PC-3 (cell line): ENCODE measurements around the gene CCDC187. TPM values are rescaled to one million over a fixed set of nuclear protein-coding genes. Genes with fewer than 3 reads are reported as not detected.

ENCODE experiments used
- ATAC-seq: fragments of 200-7000 bp; cut with Tn5 transposase; 2 replicates; pipeline ENCODE4 v1.9.1; 2020; ENCODE audit warnings: mild to moderate bottlenecking, moderate library complexity
- BruUV-seq: library from RNA; stranded (reverse); fragments of 400-500 nt; replicated peaks from 2 replicates; lab custom pipeline; 2021; lab: Mats Ljungman, UMichigan
- CTCF ChIA-PET: fragments of 300-600 bp; sonication (Branson Sonifier 250); formaldehyde crosslinking; loops from one replicate; lab custom pipeline; 2022; ENCODE audit warnings: antibody characterized with exemption; lab: Charles Lee
- POLR2A ChIA-PET: fragments of 300-600 bp; sonication (Branson Sonifier 250); formaldehyde crosslinking; loops from one replicate; lab custom pipeline; 2022; ENCODE audit warnings: antibody characterized with exemption; ENCODE audit not compliant: unreplicated experiment; lab: Charles Lee
- DNase-seq: peaks from one replicate; pipeline ENCODE4 v3.0.0-alpha.2; 2015
- H2AFZ ChIP-seq: fragments of 300-600 bp; sonication (generic); 2 replicates; pipeline ENCODE4 v1.6.0; 2016; ENCODE audit warnings: antibody characterized with exemption, low read length
- H3F3A ChIP-seq: fragments of 300-600 bp; sonication (generic); one replicate; pipeline ENCODE4 v1.6.0; 2017; ENCODE audit warnings: antibody characterized with exemption, low read length, control low read depth, mild to moderate bottlenecking; ENCODE audit not compliant: unreplicated experiment
- H3K27ac ChIP-seq: fragments of 300-600 bp; sonication (generic); 2 replicates; pipeline ENCODE4 v1.5.1; 2016; ENCODE audit warnings: mild to moderate bottlenecking, low read length
- H3K27me3 ChIP-seq: fragments of 300-600 bp; sonication (generic); 2 replicates; pipeline ENCODE4 v1.6.1; 2016; ENCODE audit warnings: low read length, mixed read lengths
- H3K36me3 ChIP-seq: fragments of 300-600 bp; sonication (generic); 2 replicates; pipeline ENCODE4 v1.6.1; 2016; ENCODE audit warnings: low read depth, mixed run types, low read length, mixed read lengths
- H3K4me1 ChIP-seq: fragments of 300-600 bp; sonication (generic); 2 replicates; pipeline ENCODE4 v1.5.1; 2016; ENCODE audit warnings: low read length; ENCODE audit not compliant: insufficient read depth
- H3K4me2 ChIP-seq: fragments of 300-600 bp; sonication (generic); 2 replicates; pipeline ENCODE4 v1.6.0; 2016; ENCODE audit warnings: low read length
- H3K4me3 ChIP-seq: fragments of 300-600 bp; sonication (generic); 2 replicates; pipeline ENCODE4 v1.5.1; 2016; ENCODE audit warnings: mild to moderate bottlenecking, low read length, mixed read lengths
- H3K79me2 ChIP-seq: fragments of 300-600 bp; sonication (generic); 2 replicates; pipeline ENCODE4 v1.6.1; 2017; ENCODE audit warnings: low read length, mixed read lengths
- H3K9ac ChIP-seq: fragments of 300-600 bp; sonication (generic); 2 replicates; pipeline ENCODE4 v1.6.0; 2016; ENCODE audit warnings: mild to moderate bottlenecking, low read length
- H3K9me2 ChIP-seq: fragments of 300-600 bp; sonication (generic); replicated peaks from 2 replicates; pipeline ENCODE4 v1.6.1; 2016; ENCODE audit warnings: mixed run types, low read length, mixed read lengths
- H3K9me3 ChIP-seq: fragments of 300-600 bp; sonication (generic); 2 replicates; pipeline ENCODE4 v1.6.1; 2016; ENCODE audit warnings: low read length, mixed read lengths
- H4K20me1 ChIP-seq: fragments of 300-600 bp; sonication (generic); 2 replicates; pipeline ENCODE4 v1.6.1; 2016; ENCODE audit warnings: low read length, mixed read lengths
- CTCF ChIP-seq: fragments of 300-600 bp; sonication (generic); conservative IDR thresholded peaks from 2 replicates; pipeline ENCODE4 v1.5.1; 2017; ENCODE audit warnings: antibody characterized with exemption, low read depth, mild to moderate bottlenecking, low read length
- EZH2 ChIP-seq: fragments of 300-600 bp; sonication (generic); IDR thresholded peaks from one replicate; pipeline ENCODE4 v1.6.1; 2017; ENCODE audit warnings: antibody characterized with exemption, mild to moderate bottlenecking, low read length; ENCODE audit not compliant: unreplicated experiment
- EZH2phosphoT487 ChIP-seq: fragments of 300-600 bp; sonication (generic); IDR thresholded peaks from 2 replicates; pipeline ENCODE4 v1.6.1; 2018; ENCODE audit warnings: mild to moderate bottlenecking, antibody characterized with exemption, low read length, borderline replicate concordance
- intact Hi-C: fragments of 100-400 bp; cut with micrococcal nuclease; formaldehyde crosslinking; loops from 2 replicates; pipeline ENCODE4 v1.9.0; 2023
- total RNA-seq: library from RNA; depleted of rRNA; stranded (reverse); fragments of >200 nt; gene quantifications from 2 replicates; pipeline ENCODE4 v1.2.3, GENCODE V29; 2014

CCDC187 gene
- total RNA-seq, 1 experiment from 2014 or later = 0.04 TPM

- ATAC-seq (no peak), DNase-seq (no peak)
- no peak for TF ChIP-seq CTCF
- TF ChIP-seq EZH2 = no peak
- no peak for TF ChIP-seq EZH2phosphoT487
- no peaks in the 10 kb centered on the region for H3K79me2 ChIP-seq
- no peak overlapping the region for H2AFZ ChIP-seq
- no peaks in the 10 kb centered on the region for H3K9me3 ChIP-seq
- H3K9ac ChIP-seq = no peak overlapping the region
- H4K20me1 ChIP-seq = no peaks in the 10 kb centered on the region
- no peaks in the 10 kb centered on the region for H3K36me3 ChIP-seq
- ChIA-PET POLR2A (no interaction called here), CTCF (no interaction called here)
- H3K4me2 ChIP-seq = no peak overlapping the region
- H3F3A ChIP-seq = no peaks in the 10 kb centered on the region
- intact Hi-C loops = loop anchor here (2.0 kb wide), 1 partner anchor 61 kb away; the partner anchor contains the start of gene SNAPC4
- no peak overlapping the region for H3K27ac ChIP-seq
- no TSS peak for BruUV-seq
- H3K4me3 ChIP-seq = no peak overlapping the region
- H3K27me3 ChIP-seq = no peaks in the 10 kb centered on the region
- H3K9me2 ChIP-seq = no peaks in the 10 kb centered on the region
- no peaks in the 10 kb centered on the region for H3K4me1 ChIP-seq
Measured at GRCh38 chr9:136339958-136340310, 36.0 kb upstream of the CCDC187 start.

- H3K4me1 ChIP-seq = no peaks in the 10 kb centered on the region
- H3K27me3 ChIP-seq = no peaks in the 10 kb centered on the region
- intact Hi-C loops = loop anchor here (2.0 kb wide), 1 partner anchor 61 kb away; the partner anchor contains the start of gene SNAPC4
- H2AFZ ChIP-seq = no peak overlapping the region
- H3K79me2 ChIP-seq = no peaks in the 10 kb centered on the region
- H3K27ac ChIP-seq = no peak overlapping the region
- ATAC-seq (peak; percentile 75), DNase-seq (peak; percentile 56)
- no peak overlapping the region for H3K4me2 ChIP-seq
- no TSS peak for BruUV-seq
- no peaks in the 10 kb centered on the region for H3K36me3 ChIP-seq
- no peaks in the 10 kb centered on the region for H3K9me3 ChIP-seq
- H4K20me1 ChIP-seq = no peaks in the 10 kb centered on the region
- no peak overlapping the region for H3K9ac ChIP-seq
- POLR2A ChIA-PET = no interaction called here
- no peaks in the 10 kb centered on the region for H3K9me2 ChIP-seq
- no peaks in the 10 kb centered on the region for H3F3A ChIP-seq
- TF ChIP-seq CTCF = peak; percentile 81
- TF ChIP-seq EZH2 = no peak
- CTCF ChIA-PET = no interaction called here
- H3K4me3 ChIP-seq = no peak overlapping the region
Measured at GRCh38 chr9:136339173-136339957, 35.5 kb upstream of the CCDC187 start.

- H3K4me2 ChIP-seq = no peak overlapping the region
- ChIA-PET POLR2A (no interaction called here), CTCF (no interaction called here)
- H4K20me1 ChIP-seq = no peaks in the 10 kb centered on the region
- no peaks in the 10 kb centered on the region for H3K36me3 ChIP-seq
- H3K4me1 ChIP-seq = no peaks in the 10 kb centered on the region
- no peak overlapping the region for H3K4me3 ChIP-seq
- H3K79me2 ChIP-seq = no peaks in the 10 kb centered on the region
- no peak overlapping the region for H3K27ac ChIP-seq
- H2AFZ ChIP-seq = no peak overlapping the region
- no peaks in the 10 kb centered on the region for H3K9me3 ChIP-seq
- DNase-seq (no peak), ATAC-seq (no peak)
- no peaks in the 10 kb centered on the region for H3K9me2 ChIP-seq
- intact Hi-C loops = loop anchor here (2.0 kb wide), 1 partner anchor 62 kb away; the partner anchor contains the start of gene SNAPC4
- no peak overlapping the region for H3K9ac ChIP-seq
- no peak for TF ChIP-seq EZH2
- TF ChIP-seq EZH2phosphoT487 = no peak
- TF ChIP-seq CTCF = no peak
- H3F3A ChIP-seq = no peaks in the 10 kb centered on the region
- BruUV-seq = no TSS peak
- H3K27me3 ChIP-seq = no peaks in the 10 kb centered on the region
Measured at GRCh38 chr9:136338511-136338910, 34.6 kb upstream of the CCDC187 start.
